COLO668 (cell line): ENCODE measurements around the gene CCDC15.
"Not testable (repeated sequence)": the region's sequence is repeated elsewhere in the genome, so short reads cannot be mapped to it uniquely, and the experiment has no call there.

Source experiments
- DNase-seq: peaks from one replicate; lab custom pipeline; 2025; ENCODE audit not compliant: unreplicated experiment; lab: John Stamatoyannopoulos, UW

The CCDC15 gene

DNA sequence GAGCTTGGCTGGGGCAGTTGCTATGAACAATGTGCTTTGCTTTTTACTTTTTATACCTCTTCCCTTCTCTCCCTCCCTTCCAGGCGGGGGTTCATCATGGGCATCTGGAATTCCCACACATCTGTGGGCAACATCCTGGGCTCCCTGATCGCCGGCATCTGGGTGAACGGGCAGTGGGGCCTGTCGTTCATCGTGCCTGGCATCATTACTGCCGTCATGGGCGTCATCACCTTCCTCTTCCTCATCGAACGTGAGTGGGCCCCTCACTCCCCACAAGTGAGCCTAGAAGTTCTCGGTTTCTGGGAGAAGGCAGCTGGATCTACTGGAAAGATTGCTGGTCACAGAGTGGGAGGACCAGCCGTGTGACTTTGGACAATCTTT is 126.5 kb downstream of the CCDC15 start:
- DNase-seq = no peak

DNA sequence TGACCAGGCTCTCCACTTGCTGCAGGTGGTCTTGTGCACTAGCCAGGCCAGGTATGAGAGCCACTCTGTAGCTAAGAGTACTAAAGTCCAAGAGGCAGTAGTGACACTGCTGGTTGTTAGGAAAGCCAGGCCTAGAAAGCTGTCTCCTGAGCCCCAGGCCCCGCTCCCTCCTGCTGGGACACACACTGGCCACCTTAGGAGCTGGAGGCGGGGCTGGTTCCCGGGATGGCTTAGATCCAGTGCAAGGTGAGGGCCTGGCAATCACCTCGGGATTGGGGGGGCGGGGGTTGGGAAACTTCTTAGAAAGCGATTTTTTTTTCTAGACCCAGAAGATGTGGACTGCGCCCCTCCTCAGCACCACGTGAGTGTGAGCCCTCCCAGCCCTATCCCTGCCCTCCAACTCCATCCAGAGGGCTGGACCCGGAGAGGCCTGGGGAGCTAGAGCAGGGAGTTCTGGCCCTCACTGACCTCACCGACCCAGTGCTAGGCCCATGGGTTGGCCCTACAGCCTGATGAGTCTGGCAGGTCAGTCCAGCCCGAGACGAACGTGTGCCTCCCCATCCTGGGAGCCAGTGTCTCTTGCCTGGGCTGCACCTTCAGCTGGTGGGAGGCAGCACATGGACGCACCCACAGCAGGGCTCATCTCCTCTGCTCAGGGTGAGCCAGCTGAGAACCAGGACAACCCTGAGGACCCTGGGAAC is 127.2 kb downstream of the CCDC15 start:
- DNase-seq = no peak

DNA sequence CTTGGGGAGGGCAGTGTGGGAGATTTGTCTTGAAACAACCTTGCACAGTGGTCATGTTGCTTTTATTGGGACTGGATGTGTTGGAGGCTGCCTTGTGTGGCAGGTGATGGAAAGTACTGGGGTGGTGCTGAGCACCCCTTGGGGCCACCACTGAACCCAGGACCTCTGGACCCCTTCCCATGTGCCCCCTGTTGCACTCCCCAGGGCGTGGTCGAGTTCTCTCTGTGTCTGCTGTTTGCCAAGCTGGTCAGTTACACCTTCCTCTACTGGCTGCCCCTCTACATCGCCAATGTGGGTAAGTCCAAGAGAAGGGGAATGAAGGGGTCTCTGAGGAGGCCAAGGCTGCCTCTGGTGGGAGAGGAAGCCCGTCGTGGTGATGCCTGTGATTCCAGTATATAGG is 128.0 kb downstream of the CCDC15 start:
- DNase-seq = no peak

DNA sequence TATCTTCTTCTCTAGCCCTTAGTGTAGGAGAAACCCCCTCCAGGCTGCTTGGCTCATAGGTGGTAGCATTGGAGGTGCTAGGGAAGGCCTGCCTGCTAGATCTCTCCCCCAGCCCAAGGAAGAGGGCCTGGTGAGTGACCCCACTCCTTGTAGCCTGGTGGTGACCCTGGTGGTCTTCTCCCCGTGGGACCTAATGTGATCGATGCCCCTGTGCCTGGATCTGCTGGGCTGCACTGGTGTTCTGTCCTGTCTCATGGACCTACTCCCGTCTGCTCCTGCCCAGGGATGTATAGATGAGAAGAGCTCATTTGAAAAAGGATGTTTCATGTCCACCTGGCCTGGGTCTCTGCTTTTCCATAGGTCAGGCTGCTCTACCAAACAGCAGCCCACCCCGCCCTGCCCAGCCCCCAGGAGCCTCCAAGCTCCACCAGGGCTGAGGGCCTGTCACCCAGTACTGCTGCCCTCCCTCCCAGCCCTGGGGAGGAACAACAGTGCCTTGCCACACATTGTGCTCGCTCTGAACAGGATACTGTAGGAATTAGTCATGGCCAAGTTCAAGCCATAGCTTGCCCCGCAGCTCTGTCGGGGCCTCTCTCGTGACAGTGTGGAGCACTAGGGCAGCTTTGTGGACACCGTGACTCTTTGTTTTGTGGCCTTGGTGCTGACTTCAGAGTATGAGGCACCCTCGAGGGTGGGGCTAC is 128.8 kb downstream of the CCDC15 start:
- no peak for DNase-seq

DNA sequence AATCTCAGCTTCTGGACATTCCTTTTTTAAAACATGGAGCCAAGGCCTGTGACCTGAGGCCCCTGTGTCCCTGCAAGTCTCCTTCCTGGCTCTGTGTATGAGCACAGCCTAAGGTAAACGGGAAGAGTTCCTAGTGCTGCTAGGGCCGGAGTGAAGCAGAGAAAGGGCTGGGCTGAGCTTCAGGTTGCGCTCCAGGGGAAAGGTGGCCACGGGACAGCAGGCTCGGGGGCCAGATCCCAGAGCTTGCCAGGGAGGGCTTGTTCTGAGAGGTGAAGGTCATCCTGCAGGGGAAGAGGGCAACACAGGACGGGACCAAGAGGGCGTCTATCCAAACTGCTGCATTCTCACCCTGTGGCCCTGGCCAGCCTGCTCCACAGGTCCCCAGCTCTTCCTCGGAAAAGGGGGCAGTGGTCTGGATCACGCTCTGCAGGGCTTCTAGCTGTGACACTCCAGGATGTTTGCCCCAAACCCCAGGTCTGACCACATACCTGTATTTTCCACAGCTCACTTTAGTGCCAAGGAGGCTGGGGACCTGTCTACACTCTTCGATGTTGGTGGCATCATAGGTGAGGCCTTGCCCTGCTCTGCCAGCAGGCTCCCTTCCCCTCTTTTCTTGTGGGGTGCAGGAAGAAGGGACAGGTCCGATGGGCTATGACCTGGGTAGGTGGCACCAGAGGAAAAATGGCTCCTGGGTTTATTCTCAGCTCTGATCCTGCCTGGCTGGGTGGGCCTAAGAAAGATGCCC is 129.5 kb downstream of the CCDC15 start:
- DNase-seq = no peak

DNA sequence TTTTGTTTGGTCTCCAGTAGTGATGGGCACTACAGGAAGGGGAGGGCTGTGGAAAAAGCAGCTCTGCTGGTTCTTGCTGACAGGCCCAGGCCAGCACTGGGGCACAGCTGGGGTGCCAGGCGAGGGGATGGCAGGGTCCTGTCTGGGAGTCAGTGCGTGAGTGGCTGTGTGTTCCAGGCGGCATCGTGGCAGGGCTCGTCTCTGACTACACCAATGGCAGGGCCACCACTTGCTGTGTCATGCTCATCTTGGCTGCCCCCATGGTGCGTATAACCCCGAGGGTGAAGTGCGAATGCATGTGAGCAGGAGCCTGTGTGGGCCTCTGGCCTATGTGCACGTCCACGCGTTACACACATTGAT is 130.0 kb downstream of the CCDC15 start:
- DNase-seq = no peak

DNA sequence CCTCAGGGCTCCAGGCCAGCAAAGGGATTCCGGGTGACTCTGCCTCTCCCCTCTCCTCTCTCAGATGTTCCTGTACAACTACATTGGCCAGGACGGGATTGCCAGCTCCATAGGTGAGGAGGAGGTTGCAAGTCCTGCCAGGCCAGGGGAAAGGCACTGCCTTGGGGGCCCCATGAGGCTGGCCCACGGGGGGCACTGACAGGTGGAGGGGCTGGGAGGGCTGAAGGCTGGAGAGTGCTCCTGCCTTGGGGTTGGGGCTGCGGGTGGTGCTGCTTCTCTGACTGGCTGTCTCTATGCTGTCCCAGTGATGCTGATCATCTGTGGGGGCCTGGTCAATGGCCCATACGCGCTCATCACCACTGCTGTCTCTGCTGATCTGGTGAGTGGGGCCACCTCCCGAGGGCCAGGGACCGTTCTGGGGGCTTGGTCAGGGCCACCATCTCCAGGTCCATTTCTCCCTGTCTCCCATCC is 130.8 kb downstream of the CCDC15 start:
- DNase-seq = no peak

DNA sequence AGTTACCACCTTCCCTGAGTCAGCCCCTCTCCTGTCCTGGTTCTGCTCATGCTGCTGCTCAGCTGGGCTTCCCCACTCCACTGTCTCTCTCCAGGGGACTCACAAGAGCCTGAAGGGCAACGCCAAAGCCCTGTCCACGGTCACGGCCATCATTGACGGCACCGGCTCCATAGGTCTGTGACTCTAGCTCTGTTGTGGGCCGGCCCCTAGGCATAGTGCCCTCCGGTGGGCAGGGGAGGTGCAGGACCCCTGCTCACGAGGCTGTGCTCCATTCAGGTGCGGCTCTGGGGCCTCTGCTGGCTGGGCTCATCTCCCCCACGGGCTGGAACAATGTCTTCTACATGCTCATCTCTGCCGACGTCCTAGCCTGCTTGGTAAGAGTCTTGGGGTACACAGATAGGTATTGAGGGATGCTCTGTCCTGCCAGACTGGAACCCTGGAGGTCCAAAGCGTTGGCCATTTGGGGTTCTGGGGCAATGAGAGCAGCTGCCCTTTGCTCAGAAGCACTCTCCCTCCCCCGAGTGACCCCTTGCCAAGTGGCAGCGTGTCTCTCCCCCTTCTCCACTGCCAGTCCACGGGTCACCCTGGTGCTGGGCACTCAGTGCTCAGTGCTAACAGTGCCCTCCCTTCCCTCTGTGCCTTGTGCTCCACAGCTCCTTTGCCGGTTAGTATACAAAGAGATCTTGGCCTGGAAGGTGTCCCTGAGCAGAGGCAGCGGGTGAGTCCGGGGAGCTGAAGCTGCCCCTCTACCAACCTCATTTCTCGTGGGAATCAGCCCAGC is 131.5 kb downstream of the CCDC15 start:
- DNase-seq = no peak

DNA sequence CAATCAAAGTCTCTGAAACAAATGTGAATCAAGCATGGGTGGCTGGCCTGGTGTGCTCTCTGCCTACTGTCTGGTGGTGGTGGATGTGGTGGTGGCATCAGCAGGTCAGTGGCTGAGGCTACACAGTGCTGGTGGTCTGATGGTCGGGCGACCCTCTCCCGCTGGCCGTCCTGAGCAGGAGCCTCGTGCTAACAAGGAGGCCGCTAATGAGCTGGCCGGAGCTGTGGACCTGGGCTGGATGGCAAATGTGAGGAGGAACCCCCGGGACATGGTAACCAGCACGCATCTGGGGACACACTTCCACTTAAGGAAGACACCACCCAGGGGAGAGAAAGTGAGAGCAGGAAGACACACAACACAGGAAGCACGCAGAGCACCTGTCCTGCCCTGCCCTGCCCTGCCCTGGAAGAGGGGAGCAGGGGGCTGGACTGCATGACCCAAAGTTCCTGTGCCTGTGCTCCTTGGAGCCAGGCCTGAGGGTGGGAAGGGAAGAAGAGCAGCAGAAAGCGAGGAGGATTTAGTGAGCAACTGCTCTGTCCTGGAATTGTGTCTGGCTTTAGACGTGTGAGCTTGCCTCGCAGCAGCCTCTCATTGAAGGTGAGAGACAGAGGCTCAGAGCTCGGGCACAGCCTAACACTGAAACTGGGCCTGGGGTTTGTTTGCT is 132.8 kb downstream of the CCDC15 start:
- no peak for DNase-seq

DNA sequence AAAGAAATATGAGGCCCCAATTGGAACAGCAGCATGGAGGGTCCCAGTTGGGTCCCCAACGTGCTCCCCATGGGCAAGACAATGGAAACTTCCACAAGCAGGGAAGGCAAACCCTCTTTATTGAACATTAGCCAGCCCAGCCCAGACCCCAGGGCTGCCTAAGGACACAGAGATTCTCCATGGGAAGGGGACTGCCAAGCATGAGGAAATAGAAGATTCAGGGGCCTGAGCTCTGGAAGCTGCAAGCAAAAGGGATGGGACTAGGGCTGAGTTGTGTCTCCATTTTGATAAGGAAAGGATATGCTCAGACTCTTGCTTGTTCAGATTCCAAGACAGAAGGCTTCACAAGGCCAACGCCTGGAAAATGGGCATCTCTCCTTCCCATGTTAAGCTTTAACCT is 134.1 kb downstream of the CCDC15 start:
- no peak for DNase-seq

DNA sequence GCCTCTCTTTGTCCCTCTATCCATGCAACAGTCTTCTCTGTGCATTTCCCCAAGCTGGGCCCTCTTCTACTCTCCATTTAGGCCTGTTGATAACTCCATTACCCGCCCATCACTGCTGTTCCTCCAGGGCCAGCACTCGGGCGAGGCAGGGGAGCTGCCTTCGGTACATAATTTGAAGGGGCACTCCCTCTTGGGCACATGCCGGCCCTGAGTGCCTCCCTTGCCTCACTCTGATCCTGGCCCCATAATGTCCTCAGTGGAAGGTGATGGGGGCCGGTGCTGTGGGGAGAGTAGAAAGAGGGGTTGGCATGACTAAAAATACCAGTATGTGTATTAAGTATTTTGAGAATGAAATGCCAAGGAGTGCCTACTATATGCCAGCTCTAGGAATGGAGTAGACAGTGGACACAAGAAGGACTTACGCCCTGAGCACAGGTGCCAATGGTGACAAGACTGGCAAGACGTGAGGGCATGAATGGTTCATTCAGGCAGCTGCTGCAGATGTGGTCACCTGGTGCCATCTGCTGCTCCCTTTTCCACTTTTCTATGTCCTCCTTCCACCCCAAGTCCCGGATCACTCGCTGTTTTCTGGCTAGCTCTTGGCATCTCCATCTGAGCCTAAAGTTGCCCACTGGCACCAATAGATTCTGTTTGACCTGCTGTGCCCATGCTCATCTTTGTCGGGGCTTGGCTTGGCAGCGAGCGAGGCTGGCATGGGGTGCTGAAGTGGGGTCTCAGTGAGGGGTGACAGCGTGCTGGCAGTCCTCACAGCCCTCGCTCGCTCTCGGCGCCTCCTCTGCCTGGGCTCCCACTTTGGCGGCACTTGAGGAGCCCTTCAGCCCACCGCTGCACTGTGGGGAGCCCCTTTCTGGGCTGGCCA is 134.8 kb downstream of the CCDC15 start:
- no peak for DNase-seq

DNA sequence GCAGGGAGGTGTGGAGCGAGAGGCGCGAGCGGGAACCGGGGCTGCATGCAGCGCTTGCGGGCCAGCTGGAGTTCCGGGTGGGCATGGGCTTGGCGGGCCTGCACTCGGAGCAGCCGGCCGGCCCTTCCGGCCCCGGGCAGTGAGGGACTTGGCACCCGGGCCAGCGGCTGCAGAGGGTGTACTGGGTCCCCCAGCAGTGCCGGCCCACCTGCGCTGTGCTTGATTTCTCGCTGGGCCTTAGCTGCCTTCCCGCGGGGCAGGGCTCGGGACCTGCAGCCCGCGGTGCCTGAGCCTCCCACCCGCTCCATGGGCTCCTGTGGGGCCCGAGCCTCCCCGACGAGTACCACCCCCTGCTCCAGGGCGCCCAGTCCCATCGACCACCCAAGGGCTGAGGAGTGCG is 135.5 kb downstream of the CCDC15 start:
- DNase-seq = not testable (repeated sequence)

DNA sequence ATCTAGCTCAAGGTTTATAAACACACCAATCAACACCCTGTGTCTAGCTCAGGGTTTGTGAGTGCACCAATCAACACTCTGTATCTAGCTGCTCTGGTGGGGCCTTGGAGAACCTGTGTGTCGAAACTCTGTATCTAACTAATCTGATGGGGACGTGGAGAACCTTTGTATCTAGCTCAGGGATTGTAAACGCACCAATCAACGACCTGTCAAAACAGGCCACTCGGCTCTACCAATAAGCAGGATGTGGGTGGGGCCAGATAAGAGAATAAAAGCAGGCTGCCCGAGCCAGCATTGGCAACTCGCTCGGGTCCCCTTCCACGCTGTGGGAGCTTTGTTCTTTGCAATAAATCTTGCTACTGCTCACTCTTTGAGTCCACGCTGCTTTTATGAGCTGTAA is 136.1 kb downstream of the CCDC15 start:
- not testable (repeated sequence) for DNase-seq

DNA sequence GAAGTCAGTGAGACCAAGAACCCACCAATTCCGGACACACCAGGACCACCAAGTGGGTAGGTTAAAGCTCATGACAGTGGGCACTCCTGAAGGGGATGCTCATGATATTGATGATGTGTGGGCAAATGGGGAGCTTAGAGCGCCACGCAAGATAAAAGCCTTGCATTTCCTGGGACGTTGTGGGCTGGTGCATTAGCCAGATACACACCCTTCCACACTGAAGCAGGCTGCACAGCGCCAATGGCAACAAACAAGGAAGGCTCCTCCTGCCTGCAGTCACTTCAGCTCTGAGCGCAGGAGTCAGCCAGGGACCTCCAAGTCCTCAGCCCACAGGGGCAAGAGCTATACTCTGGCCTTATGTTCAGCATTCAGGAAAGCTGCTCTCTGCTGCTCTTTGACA is 136.8 kb downstream of the CCDC15 start:
- DNase-seq = no peak
